HEK293 (cell line): ENCODE measurements around the gene KDM3B.

Source experiments
- CTCF ChIA-PET: fragments of 350-600 bp; formaldehyde crosslinking; extraction: SDS; loops from one replicate; lab custom pipeline; 2021; ENCODE audit warnings: antibody characterized with exemption; lab: Yijun Ruan, JAX
- POLR2A ChIA-PET: fragments of 300-600 bp; formaldehyde crosslinking; extraction: SDS; loops from one replicate; lab custom pipeline; 2020; ENCODE audit warnings: antibody characterized with exemption, inconsistent platforms; lab: Yijun Ruan, JAX
- H3K27ac ChIP-seq: fragments of 200-500 bp; sonication (Bioruptor generic); 2 replicates; pipeline ENCODE4 v1.5.1; 2014; ENCODE audit warnings: low read depth, low read length, control low read depth, inconsistent platforms; ENCODE audit errors: extremely low read depth
- H3K36me3 ChIP-seq, 2 experiments: fragments of 200-500 bp in 1 of 2; sonication (Bioruptor generic) in 1 of 2; 1 replicate in 1 of 2; 2 replicates in 1 of 2; pipeline ENCODE4 v1.5.1; 2014 to 2017; ENCODE audit warnings: inconsistent platforms in 2 of 2, low read length in 2 of 2; ENCODE audit not compliant: control insufficient read depth in 2 of 2, insufficient read depth in 1 of 2
- H3K4me1 ChIP-seq: fragments of 200-500 bp; sonication (Bioruptor generic); 2 replicates; pipeline ENCODE4 v1.5.1; 2014; ENCODE audit warnings: mild to moderate bottlenecking, low read length, inconsistent platforms; ENCODE audit not compliant: control insufficient read depth, insufficient read depth
- H3K4me3 ChIP-seq: 2 replicates; pipeline ENCODE4 v1.5.1; 2011; ENCODE audit warnings: low read depth, mild to moderate bottlenecking, control low read depth, low read length, moderate library complexity
- H3K9me3 ChIP-seq: fragments of 200-500 bp; sonication (Bioruptor generic); 2 replicates; pipeline ENCODE4 v1.5.1; 2014; ENCODE audit warnings: low read depth, low read length, inconsistent platforms; ENCODE audit not compliant: control insufficient read depth, insufficient read depth
- BCL11A ChIP-seq: fragments of 450-650 bp; formaldehyde crosslinking; IDR thresholded peaks from 2 replicates; pipeline ENCODE4 v1.5.1; 2016; ENCODE audit warnings: low read depth, missing biosample characterization, missing genetic modification characterization
- ELK4 ChIP-seq: IDR thresholded peaks from 2 replicates; pipeline ENCODE4 v1.6.1; 2011; ENCODE audit warnings: mild to moderate bottlenecking, low read depth, low read length, borderline replicate concordance
- GLI4 ChIP-seq: fragments of 450-650 bp; formaldehyde crosslinking; IDR thresholded peaks from 2 replicates; pipeline ENCODE4 v1.5.1; 2016; ENCODE audit warnings: missing biosample characterization, missing genetic modification characterization
- GLIS2 ChIP-seq: fragments of 450-650 bp; formaldehyde crosslinking; IDR thresholded peaks from 2 replicates; pipeline ENCODE4 v1.5.1; 2016; ENCODE audit warnings: missing biosample characterization, missing genetic modification characterization
- HIC1 ChIP-seq: fragments of 450-650 bp; formaldehyde crosslinking; IDR thresholded peaks from 2 replicates; pipeline ENCODE4 v1.5.1; 2016; ENCODE audit warnings: missing biosample characterization, missing genetic modification characterization
- OVOL3 ChIP-seq: fragments of 450-650 bp; formaldehyde crosslinking; IDR thresholded peaks from 2 replicates; pipeline ENCODE4 v1.5.1; 2016; ENCODE audit warnings: missing biosample characterization, missing genetic modification characterization
- RBAK ChIP-seq: fragments of 450-650 bp; formaldehyde crosslinking; IDR thresholded peaks from 2 replicates; pipeline ENCODE4 v1.5.1; 2016; ENCODE audit warnings: missing biosample characterization, missing genetic modification characterization
- SETDB1 ChIP-seq: IDR thresholded peaks from one replicate; pipeline ENCODE4 v1.6.1; 2017; ENCODE audit warnings: mild to moderate bottlenecking, low read length, moderate library complexity, mixed read lengths; ENCODE audit not compliant: insufficient read length
- TSHZ1 ChIP-seq: fragments of 450-650 bp; formaldehyde crosslinking; IDR thresholded peaks from 2 replicates; pipeline ENCODE4 v1.5.1; 2016; ENCODE audit warnings: missing biosample characterization, missing genetic modification characterization, borderline replicate concordance
- YY2 ChIP-seq: fragments of 450-650 bp; formaldehyde crosslinking; IDR thresholded peaks from 2 replicates; pipeline ENCODE4 v1.5.1; 2016; ENCODE audit warnings: missing biosample characterization, missing genetic modification characterization
- ZBTB17 ChIP-seq: fragments of 450-650 bp; formaldehyde crosslinking; IDR thresholded peaks from 2 replicates; pipeline ENCODE4 v1.5.1; 2016; ENCODE audit warnings: missing biosample characterization, missing genetic modification characterization
- ZBTB20 ChIP-seq: fragments of 450-650 bp; formaldehyde crosslinking; IDR thresholded peaks from 2 replicates; pipeline ENCODE4 v1.5.1; 2016; ENCODE audit warnings: missing biosample characterization, missing genetic modification characterization
- ZBTB26 ChIP-seq: fragments of 450-650 bp; formaldehyde crosslinking; optimal IDR thresholded peaks from 2 replicates; pipeline ENCODE3; 2016; ENCODE audit warnings: missing biosample characterization, mild to moderate bottlenecking, missing genetic modification characterization
- ZFP69B ChIP-seq: fragments of 450-650 bp; formaldehyde crosslinking; IDR thresholded peaks from 2 replicates; pipeline ENCODE4 v1.5.1; 2016; ENCODE audit warnings: missing biosample characterization, missing genetic modification characterization
- ZIC2 ChIP-seq: fragments of 450-650 bp; formaldehyde crosslinking; IDR thresholded peaks from 2 replicates; pipeline ENCODE4 v1.5.1; 2016; ENCODE audit warnings: missing biosample characterization, missing genetic modification characterization
- ZNF174 ChIP-seq: fragments of 450-650 bp; formaldehyde crosslinking; IDR thresholded peaks from 2 replicates; pipeline ENCODE4 v1.5.0; 2017; ENCODE audit warnings: missing biosample characterization, mild to moderate bottlenecking, missing genetic modification characterization
- ZNF335 ChIP-seq: fragments of 450-650 bp; formaldehyde crosslinking; conservative IDR thresholded peaks from 2 replicates; pipeline ENCODE4 v1.5.1; 2016; ENCODE audit warnings: missing biosample characterization, missing genetic modification characterization
- ZNF366 ChIP-seq: fragments of 450-650 bp; formaldehyde crosslinking; conservative IDR thresholded peaks from 2 replicates; pipeline ENCODE4 v1.5.1; 2016; ENCODE audit warnings: missing biosample characterization, missing genetic modification characterization
- ZNF398 ChIP-seq: fragments of 450-650 bp; formaldehyde crosslinking; IDR thresholded peaks from 2 replicates; pipeline ENCODE4 v1.5.1; 2017; ENCODE audit warnings: missing biosample characterization, missing genetic modification characterization
- ZNF549 ChIP-seq: fragments of 450-650 bp; IDR thresholded peaks from 2 replicates; pipeline ENCODE4 v1.5.1; 2018; ENCODE audit warnings: missing biosample characterization, missing genetic modification characterization, mild to moderate bottlenecking, inconsistent platforms, moderate library complexity
- ZNF558 ChIP-seq: fragments of 450-650 bp; formaldehyde crosslinking; IDR thresholded peaks from 2 replicates; pipeline ENCODE4 v1.5.1; 2016; ENCODE audit warnings: missing biosample characterization, missing genetic modification characterization
- ZNF561 ChIP-seq: fragments of 450-650 bp; IDR thresholded peaks from 2 replicates; pipeline ENCODE4 v1.5.1; 2018; ENCODE audit warnings: missing biosample characterization, missing genetic modification characterization, borderline replicate concordance
- ZNF677 ChIP-seq: fragments of 450-650 bp; IDR thresholded peaks from 2 replicates; pipeline ENCODE4 v1.5.0; 2018; ENCODE audit warnings: missing biosample characterization, mild to moderate bottlenecking, missing genetic modification characterization, moderate library complexity
- ZNF76 ChIP-seq: fragments of 450-650 bp; formaldehyde crosslinking; IDR thresholded peaks from 2 replicates; pipeline ENCODE4; 2016; ENCODE audit warnings: low read depth, missing biosample characterization, missing genetic modification characterization, borderline replicate concordance

KDM3B gene

GRCh38 chr5:138439477-138440158, 87.1 kb downstream of the KDM3B start (continued):
- peak; percentile 84 for TF ChIP-seq ZFP69B (tag by site-specific recombination)
- TF ChIP-seq GLIS2 (tag by site-specific recombination), result peak; percentile 64; the same call in 1 of the 2 replicates
- no peak for TF ChIP-seq RBAK (tag by site-specific recombination)

GRCh38 chr5:138440159-138441073, 87.9 kb downstream of the KDM3B start:
- ChIA-PET POLR2A (interaction anchor here (1.0 to 2.1 kb wide), 2 partner anchors 52 to 103 kb away, joined by 3 to 9 read pairs; partner anchors contain the start of gene ETF1), CTCF (interaction anchor here (1.0 to 3.4 kb wide), 3 partner anchors 9 to 64 kb away, joined by 4 to 24 read pairs (median 4); no protein-coding TSS in a partner anchor)
- Histone ChIP-seq H3K36me3 (peaks cover 3 to 49% of the 10 kb centered on the region in 2 experiments), H3K27ac (peak overlapping the region; percentile 68), H3K4me3 (no peak overlapping the region), H3K9me3 (no peaks in the 10 kb centered on the region), H3K4me1 (peaks cover 8% of the 10 kb centered on the region; the same call in 1 of the 2 replicates)
- TF ChIP-seq ZBTB17 (tag by site-specific recombination), result no peak
- no peak for TF ChIP-seq SETDB1
- no peak for TF ChIP-seq ELK4
- TF ChIP-seq ZBTB20, result peak; percentile 11; the same call in 1 of the 2 replicates
- TF ChIP-seq ZNF558 (tag by site-specific recombination), result no peak
- TF ChIP-seq ZNF677 (tag by site-specific recombination), result no peak
- TF ChIP-seq HIC1 (tag by site-specific recombination), result peak; percentile 74
- TF ChIP-seq ZNF366, result peak; percentile 41; the same call in 1 of the 2 replicates
- no peak for TF ChIP-seq TSHZ1 (tag by site-specific recombination)
- TF ChIP-seq ZNF335 (tag by site-specific recombination), result peak; percentile 45; the same call in 1 of the 2 replicates
- no peak for TF ChIP-seq ZNF549
- TF ChIP-seq BCL11A (tag by site-specific recombination), result no peak
- no peak for TF ChIP-seq YY2 (tag by site-specific recombination)
- no peak for TF ChIP-seq ZNF174 (tag by site-specific recombination)
- no peak for TF ChIP-seq GLI4
- peak; percentile 60 for TF ChIP-seq ZIC2 (tag by site-specific recombination)
- no peak for TF ChIP-seq ZBTB26
- TF ChIP-seq ZNF76 (tag by site-specific recombination), result no peak
- no peak for TF ChIP-seq ZNF561 (tag by site-specific recombination)
- no peak for TF ChIP-seq OVOL3 (tag by site-specific recombination)
- TF ChIP-seq ZNF398 (tag by site-specific recombination), result 0 out of 2 replicates have a peak, but pooled peaks have one; percentile 10
